ENCODE measurements around the gene ZNF446.

The ZNF446 gene

DNA sequence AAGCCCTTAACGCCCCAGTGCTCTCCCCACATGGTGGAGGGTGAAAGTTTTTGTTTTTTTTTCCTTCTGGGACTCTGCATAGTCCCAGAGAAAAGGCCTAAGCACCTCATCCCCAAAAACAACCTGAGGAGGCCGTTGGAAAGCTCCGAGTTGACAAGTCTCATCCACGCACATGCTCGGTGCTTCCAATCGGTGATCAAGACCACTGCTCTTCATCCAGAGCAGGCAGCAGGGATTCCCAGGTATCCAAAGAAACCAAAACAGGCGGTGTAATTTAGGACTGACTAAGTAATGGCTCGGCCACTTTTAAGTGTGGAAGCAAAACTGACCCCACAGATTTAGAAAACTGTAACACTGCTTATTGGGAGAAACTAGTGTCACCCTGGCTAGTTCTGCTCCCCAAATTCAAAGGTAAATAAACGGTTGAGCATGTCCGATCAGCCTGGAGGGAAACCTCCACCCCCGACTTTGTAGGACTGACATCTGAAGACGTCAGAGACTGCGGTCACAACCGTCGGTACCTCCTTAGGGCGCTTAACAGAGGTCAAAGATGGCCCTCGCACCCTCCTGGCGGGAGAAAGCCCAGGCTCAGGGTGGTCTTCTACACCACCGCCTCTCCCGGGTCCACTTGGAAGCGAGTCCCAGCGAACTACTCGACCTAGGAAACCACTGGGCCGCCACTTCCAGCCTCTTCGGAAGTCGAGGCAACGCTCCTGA lies 997 bp upstream of the ZNF446 start:
- peak overlapping the region; percentile 98 for H3K27ac Mint-ChIP-seq
- H3K4me1 Mint-ChIP-seq = peaks cover 28% of the 10 kb centered on the region

DNA sequence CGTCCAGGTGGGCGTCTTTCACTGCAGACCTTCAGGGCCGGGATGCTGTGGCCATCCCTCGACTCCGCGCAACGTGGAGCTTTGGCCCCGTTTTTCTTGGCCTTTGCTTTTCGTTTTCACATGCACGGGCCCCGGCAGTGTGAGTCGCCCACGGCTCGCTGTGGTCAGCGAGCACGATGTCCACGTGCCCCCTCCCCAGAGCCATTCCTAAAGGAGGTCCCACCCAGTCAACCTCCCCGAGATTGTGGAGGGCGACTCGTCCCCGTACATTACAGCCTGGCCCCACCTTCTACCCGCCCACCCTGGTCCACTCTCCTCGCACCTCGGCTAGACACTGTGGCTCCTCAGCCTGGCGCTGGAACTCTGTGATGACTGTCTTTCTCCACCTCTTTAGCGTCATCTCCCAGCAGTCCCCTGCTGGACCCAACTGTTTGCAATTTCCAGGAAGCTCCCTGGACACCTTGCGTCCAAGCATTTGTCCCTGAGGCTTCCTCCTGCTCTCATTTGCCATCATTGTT lies 405 bp downstream of the ZNF446 start:
- DNase-seq = no peak
- Mint-ChIP-seq H3K27ac (peak overlapping the region; percentile 99), H3K9me3 (no peaks in the 10 kb centered on the region), H3K4me3 (peak overlapping the region; percentile 90), H3K36me3 (ENCODE audit: low read depth) (peaks cover 8% of the 10 kb centered on the region), H3K4me1 (peaks cover 28% of the 10 kb centered on the region), H3K27me3 (ENCODE audit: low read depth, poor library complexity) (no peaks in the 10 kb centered on the region)
- TF ChIP-seq, protein P1, sequence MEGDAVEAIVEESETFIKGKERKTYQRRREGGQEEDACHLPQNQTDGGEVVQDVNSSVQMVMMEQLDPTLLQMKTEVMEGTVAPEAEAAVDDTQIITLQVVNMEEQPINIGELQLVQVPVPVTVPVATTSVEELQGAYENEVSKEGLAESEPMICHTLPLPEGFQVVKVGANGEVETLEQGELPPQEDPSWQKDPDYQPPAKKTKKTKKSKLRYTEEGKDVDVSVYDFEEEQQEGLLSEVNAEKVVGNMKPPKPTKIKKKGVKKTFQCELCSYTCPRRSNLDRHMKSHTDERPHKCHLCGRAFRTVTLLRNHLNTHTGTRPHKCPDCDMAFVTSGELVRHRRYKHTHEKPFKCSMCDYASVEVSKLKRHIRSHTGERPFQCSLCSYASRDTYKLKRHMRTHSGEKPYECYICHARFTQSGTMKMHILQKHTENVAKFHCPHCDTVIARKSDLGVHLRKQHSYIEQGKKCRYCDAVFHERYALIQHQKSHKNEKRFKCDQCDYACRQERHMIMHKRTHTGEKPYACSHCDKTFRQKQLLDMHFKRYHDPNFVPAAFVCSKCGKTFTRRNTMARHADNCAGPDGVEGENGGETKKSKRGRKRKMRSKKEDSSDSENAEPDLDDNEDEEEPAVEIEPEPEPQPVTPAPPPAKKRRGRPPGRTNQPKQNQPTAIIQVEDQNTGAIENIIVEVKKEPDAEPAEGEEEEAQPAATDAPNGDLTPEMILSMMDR (IDR thresholded peaks at IDR 0.05) = no peak

More for the DNA sequence above, 997 bp upstream of the ZNF446 start:
- DNase-seq = no peak
- Mint-ChIP-seq H3K4me3 (peak overlapping the region; percentile 90), H3K9me3 (no peaks in the 10 kb centered on the region), H3K36me3 (ENCODE audit: low read depth) (peaks cover 8% of the 10 kb centered on the region), H3K27me3 (ENCODE audit: low read depth, poor library complexity) (no peaks in the 10 kb centered on the region)
- TF ChIP-seq, protein P1 (IDR thresholded peaks at IDR 0.05) = no peak

DNA sequence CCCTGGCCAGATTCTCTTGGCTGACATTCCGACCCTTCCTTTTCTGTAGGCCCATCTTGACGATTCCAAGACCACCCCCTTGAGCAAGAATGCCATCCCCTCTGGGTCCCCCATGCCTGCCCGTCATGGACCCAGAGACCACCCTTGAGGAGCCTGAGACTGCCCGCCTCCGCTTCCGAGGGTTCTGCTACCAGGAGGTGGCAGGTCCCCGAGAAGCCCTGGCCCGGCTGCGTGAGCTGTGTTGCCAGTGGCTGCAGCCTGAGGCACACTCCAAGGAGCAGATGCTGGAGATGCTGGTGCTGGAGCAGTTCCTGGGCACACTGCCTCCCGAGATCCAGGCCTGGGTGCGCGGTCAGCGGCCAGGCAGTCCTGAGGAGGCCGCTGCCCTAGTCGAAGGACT lies 978 bp downstream of the ZNF446 start:
- DNase-seq = no peak
- H3K36me3 Mint-ChIP-seq (ENCODE audit: low read depth) = peaks cover 11% of the 10 kb centered on the region
- no peaks in the 10 kb centered on the region for H3K27me3 Mint-ChIP-seq (ENCODE audit: low read depth, poor library complexity)
- H3K4me3 Mint-ChIP-seq = peak overlapping the region; percentile 90
- peak overlapping the region; percentile 99 for H3K27ac Mint-ChIP-seq
- H3K4me1 Mint-ChIP-seq = peaks cover 28% of the 10 kb centered on the region
- no peaks in the 10 kb centered on the region for H3K9me3 Mint-ChIP-seq
- TF ChIP-seq, protein P1 (IDR thresholded peaks at IDR 0.05) = no peak

DNA sequence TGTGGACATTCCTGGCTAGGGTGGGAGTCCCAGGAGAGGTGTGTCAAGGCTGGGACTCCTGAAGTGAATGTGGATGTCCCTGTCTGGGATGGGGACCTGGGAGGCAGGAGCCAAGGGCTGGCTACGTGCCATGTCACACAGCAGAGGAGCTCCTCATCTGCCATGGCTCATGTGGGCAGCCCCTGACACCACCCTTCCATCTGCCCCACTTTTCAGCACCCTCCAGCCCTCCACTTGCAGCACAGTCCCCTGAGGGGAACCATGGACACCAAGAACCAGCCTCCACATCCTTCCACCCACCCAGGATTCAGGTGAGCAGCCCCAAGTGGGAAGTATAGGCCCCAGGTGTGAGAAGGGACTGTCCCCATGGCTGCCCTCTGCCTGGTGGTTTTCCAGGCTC lies 1.7 kb downstream of the ZNF446 start:
- no peaks in the 10 kb centered on the region for H3K27me3 Mint-ChIP-seq (ENCODE audit: low read depth, poor library complexity)
- peaks cover 28% of the 10 kb centered on the region for H3K4me1 Mint-ChIP-seq
- H3K4me3 Mint-ChIP-seq = no peak overlapping the region
- DNase-seq = no peak
- no peak overlapping the region for H3K27ac Mint-ChIP-seq
- no peaks in the 10 kb centered on the region for H3K9me3 Mint-ChIP-seq
- H3K36me3 Mint-ChIP-seq (ENCODE audit: low read depth) = peaks cover 13% of the 10 kb centered on the region
- TF ChIP-seq, protein P1 (IDR thresholded peaks at IDR 0.05) = no peak

DNA sequence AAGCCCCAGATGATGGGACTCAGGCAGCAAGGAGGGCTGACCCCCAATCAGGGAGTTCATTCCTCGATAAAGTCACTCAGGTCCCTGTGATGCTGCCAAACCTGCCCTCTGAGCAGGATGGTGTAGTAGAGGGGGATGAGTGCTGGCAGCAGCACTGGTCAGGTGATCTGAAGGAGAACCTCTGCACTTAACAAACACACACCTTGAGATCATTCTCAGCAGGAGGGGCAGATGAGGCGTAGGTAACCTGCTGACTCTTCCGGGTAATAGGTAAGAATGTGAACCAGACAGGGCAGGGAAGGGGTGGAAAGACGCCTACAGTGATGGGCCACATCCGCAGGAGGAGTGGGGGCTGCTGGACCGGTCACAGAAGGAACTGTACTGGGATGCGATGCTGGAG lies 3.2 kb downstream of the ZNF446 start:
- H3K36me3 Mint-ChIP-seq (ENCODE audit: low read depth) = peaks cover 21% of the 10 kb centered on the region
- no peak for DNase-seq
- no peaks in the 10 kb centered on the region for H3K9me3 Mint-ChIP-seq
- TF ChIP-seq, protein P1 (IDR thresholded peaks at IDR 0.05) = no peak
- H3K4me1 Mint-ChIP-seq = peaks cover 23% of the 10 kb centered on the region
- H3K27ac Mint-ChIP-seq = no peak overlapping the region
- no peaks in the 10 kb centered on the region for H3K27me3 Mint-ChIP-seq (ENCODE audit: low read depth, poor library complexity)
- H3K4me3 Mint-ChIP-seq = no peak overlapping the region
